Lung microvascular endothelial cell (primary cell): ENCODE data around the gene IGFLR1. TPM values are rescaled to one million over a fixed set of nuclear protein-coding genes. Genes with fewer than 3 reads are reported as not detected.

Experiments
- DNase-seq, 2 donors: peaks; one replicate each; pipeline versions ENCODE4 v3.0.0 to v3.0.0-alpha.2; 2010; ENCODE audit warnings: low read depth in 2 of 2
- total RNA-seq: library from RNA; depleted of rRNA; stranded (reverse); fragments of >200 nt; gene quantifications from 2 replicates; pipeline ENCODE4 v1.2.1, GENCODE V29; 2014

Gene IGFLR1
- total RNA-seq, 1 donor from 2014 or later = 0.20 TPM

- DNase-seq = peak in 1 of 2 donors; percentile 60
These were observed 13.5 kb upstream of the IGFLR1 start for GRCh38 chr19:35755550-35756376.

GRCh38 chr19:35755131-35755549, 12.9 kb upstream of the IGFLR1 start:
- DNase-seq = no peak

DNA sequence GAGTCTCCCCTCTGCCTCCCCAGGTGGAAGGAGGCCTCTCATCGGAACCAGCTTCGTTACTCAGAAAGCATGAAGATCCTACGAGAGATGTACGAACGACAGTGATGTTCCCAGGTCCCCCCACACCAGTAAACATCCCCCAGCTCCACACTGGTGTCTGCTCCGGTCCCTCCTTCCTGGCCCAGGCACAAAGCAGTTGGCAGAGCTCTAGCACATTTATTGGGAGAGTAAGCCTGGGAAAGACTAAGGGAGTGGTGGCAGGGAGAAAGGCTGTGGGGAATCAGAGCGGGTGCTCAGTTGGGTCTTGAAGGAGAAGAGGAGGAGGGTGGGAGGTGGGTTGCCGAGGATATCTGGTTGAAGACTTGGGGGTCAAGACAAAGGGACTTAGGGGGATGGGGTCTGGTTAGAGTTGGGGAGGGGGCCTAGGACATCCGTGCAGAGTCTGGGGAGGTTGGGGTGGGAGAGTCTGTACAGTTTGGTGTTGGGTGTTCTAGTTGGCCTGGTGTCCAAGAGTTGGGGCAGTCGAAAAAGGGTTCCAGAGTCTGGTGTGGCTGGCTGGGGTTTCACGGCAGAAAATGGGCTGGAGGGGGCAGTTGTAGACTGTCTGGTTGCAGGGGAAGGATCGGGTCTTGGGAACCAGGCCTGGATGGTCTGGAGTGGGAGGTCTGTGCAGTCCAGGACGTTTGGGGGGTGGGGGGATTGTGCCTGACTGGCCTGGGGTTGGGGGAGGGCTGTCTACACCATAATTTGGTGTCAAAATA, 12.3 kb upstream of the IGFLR1 start:
- no peak for DNase-seq

GRCh38 chr19:35753634-35754369, 11.6 kb upstream of the IGFLR1 start:
- DNase-seq = no peak

GRCh38 chr19:35752746-35753350, 10.6 kb upstream of the IGFLR1 start:
- no peak for DNase-seq

DNA sequence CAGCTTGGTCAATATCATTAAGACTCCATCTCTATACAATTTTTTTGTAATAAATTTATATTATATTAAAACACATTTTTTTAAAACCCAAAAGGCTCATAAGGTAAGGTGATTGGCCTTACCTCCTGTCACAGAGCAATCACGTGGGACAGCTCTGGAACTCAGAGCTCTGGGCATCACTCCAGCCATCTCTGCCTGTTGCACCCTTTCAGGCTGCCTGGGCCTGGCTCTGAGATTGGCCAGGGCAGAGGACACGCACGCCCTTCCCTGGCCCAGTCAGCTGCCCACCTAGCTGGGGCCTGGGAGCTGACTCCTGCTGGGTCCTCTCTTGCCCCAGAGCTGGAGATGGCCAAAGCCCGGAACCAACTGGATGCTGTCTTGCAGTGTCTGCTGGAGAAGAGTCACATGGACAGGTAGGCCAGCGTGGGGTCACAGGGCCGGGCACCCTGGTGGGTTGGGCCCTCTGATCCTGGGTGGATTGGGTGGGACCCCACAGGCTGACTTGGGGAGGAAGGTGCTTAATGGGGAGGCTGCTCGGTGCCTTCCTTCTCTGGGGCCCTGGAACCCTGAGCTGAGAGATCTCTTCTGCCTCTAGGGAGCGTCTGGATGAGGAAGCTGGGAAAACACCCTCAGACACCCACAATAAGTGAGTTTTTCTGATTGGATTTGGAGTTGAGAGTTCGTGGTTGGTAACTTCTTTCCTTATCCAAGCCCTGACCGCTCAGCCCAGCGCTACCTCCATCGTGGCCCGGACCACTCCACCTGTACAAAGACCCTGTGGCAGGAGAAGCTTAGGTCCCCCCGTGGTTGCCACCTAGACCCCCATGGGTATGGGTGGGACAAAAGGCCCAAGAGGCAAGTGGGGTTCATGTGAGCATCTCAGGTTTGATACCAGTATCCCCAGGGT, 9.8 kb upstream of the IGFLR1 start:
- no peak for DNase-seq

DNA sequence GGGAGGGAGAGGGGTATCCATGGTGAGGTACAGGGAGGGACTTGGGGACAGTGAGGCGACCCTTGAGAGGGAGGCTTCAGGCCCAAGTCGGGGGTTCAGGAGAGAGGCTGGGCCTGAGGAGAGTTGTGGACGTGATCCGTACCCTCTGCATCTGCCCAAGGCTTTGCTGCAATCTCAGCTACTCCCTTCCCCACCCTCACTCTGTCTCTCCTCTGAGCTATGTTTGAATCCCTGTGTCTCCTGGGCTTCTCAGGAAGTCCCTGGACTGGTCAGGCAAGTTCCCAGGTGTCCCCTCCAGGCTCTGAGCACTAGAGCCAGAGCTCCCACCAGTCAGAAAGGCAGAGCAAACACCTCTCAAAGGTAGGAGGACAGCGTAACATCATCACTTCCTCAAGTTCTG, 7.9 kb upstream of the IGFLR1 start:
- DNase-seq = no peak

GRCh38 chr19:35748106-35749020, 6.1 kb upstream of the IGFLR1 start, which contains the start of gene LIN37:
LIN37 (plus strand) TSS chr19:35748576; CDS start chr19:35748725, 149 bp downstream.
- DNase-seq = peak; percentile 99 to 100

- DNase-seq = no peak
These were observed 4.3 kb upstream of the IGFLR1 start for GRCh38 chr19:35746531-35746930.

DNA sequence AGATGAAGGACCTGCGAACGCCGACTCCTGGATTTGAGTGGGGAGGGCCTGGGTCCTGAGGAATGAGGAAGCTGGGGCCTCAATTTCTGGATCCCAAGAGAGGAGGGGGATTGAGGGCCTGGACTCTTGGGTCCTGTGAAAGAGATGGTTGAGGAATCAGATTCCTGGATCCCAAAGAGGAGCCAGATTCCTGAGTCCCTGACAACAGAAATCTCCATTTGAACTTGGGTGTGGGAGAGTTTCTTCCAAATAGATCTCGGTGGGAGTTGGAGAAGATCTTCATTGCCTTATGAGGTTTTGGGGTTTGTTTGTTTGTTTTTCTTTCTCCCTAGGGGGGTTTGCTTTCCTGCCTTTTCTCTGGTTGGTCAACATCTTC, 3.8 kb upstream of the IGFLR1 start:
- no peak for DNase-seq

GRCh38 chr19:35745328-35746086, 3.3 kb upstream of the IGFLR1 start, which contains the start of the genes PSENEN and U2AF1L4:
PSENEN (plus strand) TSS chr19:35745651; CDS start chr19:35745931, 280 bp downstream.
U2AF1L4 (minus strand) TSS chr19:35745418; CDS start chr19:35745391, 27 bp downstream.
- DNase-seq = peak; percentile 100

GRCh38 chr19:35744430-35745327, 2.4 kb upstream of the IGFLR1 start:
- peak; percentile 97 to 98 for DNase-seq

DNA sequence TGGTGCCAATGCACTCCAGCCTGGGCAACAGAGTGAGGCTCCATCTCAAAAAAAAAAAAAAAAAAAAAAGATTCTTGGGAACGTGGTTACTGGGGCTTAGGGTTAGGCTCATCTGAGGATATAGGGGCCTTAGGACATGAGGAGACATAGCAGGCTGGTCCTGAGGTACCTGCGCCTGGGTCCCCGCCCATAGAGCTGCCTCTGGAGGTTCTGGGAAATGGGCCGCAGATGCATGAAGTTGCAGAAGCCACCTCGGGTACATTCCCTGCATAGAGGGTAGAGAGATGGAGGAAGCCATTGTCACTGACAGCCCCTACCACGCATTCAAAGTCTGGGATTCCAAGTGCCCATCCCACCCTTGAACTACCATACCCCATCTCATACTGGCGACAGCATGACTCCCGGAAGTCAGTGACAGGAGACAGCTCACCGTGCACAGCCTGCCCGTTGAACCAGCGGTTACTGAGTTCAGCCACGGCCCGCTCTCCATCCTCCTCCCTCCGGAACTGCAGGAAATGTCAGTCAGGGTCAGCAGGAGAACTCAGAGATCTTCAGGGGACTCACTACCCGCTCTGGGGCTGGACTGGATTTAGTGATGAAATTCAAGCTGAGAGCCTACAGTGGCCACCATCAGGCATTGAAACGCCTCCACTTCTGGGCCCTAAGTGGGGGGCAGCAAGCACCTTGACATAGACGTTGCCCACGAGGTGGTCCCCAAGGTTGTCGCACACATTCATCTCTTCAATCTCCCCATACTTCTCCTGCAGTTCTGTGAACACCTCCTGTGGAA, 1.6 kb upstream of the IGFLR1 start:
- DNase-seq = no peak

- DNase-seq = no peak
These were observed 1.1 kb downstream of the IGFLR1 start for GRCh38 chr19:35741203-35741515.

DNA sequence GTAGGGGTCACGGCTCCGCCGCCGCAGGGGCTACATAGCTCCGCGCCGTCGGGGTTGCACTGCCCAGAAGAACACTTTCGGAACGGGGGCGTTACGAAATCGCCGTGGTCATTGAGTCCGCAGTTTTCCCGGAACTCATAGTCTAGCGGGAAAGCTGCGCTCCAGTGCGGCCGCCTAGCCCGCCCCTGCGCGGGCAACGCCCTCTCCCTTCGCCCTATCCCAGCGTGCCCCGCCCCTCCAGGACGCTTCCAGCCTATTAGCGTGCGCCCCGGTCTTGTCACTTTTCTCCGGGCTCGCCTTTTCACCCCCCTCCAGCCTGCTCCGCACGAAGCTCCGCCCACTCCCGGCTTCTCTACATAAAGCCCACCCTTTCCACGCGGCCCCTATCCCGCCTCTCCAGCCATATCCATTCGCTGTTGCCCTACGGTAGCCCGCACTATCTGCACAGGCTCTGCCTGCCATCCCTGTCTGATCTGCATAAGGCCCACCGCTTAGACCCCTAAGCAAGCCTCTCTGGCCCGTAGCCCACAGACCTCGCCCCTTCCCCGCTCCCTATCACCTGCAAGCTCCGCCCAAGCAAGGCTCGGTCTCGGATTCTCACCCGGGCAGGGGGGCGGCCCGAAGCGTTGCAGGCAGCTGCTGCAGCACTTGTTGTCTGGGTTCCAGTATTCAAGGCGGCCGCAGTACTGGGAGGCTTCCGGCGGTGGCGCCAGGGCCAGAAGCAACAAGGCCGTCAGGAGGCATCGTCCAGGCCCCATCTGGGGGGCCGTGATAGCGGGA, 1.6 kb downstream of the IGFLR1 start:
- peak; percentile 95 to 97 for DNase-seq

GRCh38 chr19:35740108-35740422, 2.2 kb downstream of the IGFLR1 start:
- no peak for DNase-seq
